Fibroblast of villous mesenchyme (primary cell): ENCODE results near the gene HOOK1. TPM values are rescaled to one million over a fixed set of nuclear protein-coding genes. Genes with fewer than 3 reads are reported as not detected.
"Not testable (repeated sequence)": the region's sequence is repeated elsewhere in the genome, so short reads cannot be mapped to it uniquely, and the experiment has no call there.

Source experiments
- DNase-seq: peaks from one replicate; pipeline ENCODE4 v3.0.0-alpha.2; 2010; ENCODE audit warnings: low read depth
- H3K4me3 ChIP-seq: 2 replicates; pipeline ENCODE4 v1.5.1; 2011; ENCODE audit warnings: low read depth, mild to moderate bottlenecking, low read length
- total RNA-seq: library from RNA; depleted of rRNA; stranded (reverse); fragments of >200 nt; gene quantifications from 2 replicates; pipeline ENCODE4 v1.2.3, GENCODE V29; 2012
- TF ChIP-seq, protein P1 (sequence below): IDR thresholded peaks from 2 replicates; pipeline ENCODE4 v1.5.1; 2012; ENCODE audit warnings: low read depth, mild to moderate bottlenecking, low read length; ENCODE audit not compliant: insufficient read depth

The HOOK1 gene
- total RNA-seq, 1 donor = not detected

DNA sequence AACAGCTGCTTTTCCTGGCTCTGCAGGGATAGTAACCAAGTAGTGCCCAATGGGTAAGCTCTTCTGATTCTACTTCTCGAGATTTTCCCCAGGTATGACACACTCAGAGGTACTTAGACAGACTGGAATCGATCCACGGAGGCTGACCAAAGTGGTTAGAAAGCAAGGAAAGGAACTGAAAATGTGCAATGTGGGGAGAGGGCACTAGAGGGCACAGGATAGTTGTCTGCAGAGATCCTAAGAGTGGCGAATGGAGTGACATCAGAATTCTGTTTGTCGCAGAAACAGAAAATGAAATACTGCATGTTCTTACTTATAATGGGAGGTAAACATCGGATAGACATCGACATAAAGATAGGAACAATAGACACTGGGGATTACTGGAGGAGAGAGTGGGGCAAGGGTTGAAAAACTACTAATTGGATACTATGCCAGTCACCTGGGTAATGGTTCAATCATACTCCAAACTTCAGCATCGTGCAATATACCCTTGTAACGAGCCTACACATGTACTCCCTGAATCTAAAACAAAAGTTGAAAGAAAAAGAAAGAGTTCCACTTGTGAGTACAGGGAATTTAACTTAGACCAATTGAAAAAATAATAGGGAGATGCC, 88.5 kb downstream of the HOOK1 start:
- TF ChIP-seq, protein P1, sequence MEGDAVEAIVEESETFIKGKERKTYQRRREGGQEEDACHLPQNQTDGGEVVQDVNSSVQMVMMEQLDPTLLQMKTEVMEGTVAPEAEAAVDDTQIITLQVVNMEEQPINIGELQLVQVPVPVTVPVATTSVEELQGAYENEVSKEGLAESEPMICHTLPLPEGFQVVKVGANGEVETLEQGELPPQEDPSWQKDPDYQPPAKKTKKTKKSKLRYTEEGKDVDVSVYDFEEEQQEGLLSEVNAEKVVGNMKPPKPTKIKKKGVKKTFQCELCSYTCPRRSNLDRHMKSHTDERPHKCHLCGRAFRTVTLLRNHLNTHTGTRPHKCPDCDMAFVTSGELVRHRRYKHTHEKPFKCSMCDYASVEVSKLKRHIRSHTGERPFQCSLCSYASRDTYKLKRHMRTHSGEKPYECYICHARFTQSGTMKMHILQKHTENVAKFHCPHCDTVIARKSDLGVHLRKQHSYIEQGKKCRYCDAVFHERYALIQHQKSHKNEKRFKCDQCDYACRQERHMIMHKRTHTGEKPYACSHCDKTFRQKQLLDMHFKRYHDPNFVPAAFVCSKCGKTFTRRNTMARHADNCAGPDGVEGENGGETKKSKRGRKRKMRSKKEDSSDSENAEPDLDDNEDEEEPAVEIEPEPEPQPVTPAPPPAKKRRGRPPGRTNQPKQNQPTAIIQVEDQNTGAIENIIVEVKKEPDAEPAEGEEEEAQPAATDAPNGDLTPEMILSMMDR = peak; percentile 56
- H3K4me3 ChIP-seq = no peak overlapping the region
- DNase-seq = peak; percentile 4

DNA sequence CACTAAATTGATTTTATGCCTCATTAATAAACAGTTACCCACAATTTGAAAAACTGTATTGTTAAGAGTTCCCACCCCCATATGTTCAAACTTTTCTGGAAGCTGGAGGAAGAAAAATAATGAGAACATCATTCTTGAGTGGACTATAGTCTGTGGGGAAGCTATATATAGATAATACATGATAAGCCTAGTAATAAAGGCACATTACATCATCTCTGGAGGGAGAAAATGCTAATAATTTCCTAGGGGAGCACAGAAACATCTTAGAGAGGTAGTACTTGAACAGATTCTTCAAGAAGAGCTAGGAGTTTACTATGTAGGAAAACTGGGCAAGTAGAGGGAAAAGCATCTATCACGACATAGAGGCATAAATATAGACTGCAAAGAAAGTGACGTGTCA, 92.2 kb downstream of the HOOK1 start:
- H3K4me3 ChIP-seq = no peak overlapping the region
- DNase-seq = no peak
- TF ChIP-seq, protein P1 = no peak

DNA sequence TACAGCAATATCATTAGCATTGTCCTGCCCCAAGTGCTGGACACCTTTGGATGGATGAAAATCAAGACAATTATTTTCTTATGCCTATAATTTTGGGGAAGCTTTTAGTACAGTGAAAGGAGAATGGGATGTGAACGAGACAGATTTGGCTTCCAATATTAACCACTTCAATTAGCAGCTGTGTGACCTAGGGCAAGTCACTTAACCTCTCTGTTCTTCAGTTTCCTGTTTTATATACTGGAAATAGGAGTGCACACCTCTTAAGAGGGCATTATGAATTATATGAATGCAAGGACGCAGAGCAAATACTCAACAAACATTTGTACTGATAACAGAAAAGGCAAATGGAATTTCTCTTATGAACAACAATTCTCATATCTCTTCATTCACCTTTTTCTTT, 93.3 kb downstream of the HOOK1 start:
- DNase-seq = no peak
- H3K4me3 ChIP-seq = no peak overlapping the region
- TF ChIP-seq, protein P1 = no peak

DNA sequence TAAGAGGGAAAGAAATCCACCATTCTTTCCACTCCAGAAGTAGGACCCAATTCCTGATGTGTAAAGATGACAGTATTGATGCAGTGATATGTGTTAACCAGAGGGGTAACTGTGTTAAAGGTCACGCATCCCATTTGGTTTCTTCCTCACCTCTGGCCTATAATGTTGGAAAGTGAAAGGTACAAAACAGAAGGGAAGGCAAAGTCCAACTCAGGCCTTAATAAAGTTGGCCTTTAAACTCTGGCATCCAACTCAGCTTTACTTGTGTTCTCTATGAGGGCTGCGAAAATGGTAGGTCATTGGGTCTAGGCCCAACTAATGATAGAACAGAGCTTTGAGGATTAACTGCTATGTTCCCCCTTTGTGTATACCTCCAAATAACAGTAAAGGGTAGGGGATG, 93.9 kb downstream of the HOOK1 start:
- DNase-seq = no peak
- TF ChIP-seq, protein P1 = no peak
- no peak overlapping the region for H3K4me3 ChIP-seq

DNA sequence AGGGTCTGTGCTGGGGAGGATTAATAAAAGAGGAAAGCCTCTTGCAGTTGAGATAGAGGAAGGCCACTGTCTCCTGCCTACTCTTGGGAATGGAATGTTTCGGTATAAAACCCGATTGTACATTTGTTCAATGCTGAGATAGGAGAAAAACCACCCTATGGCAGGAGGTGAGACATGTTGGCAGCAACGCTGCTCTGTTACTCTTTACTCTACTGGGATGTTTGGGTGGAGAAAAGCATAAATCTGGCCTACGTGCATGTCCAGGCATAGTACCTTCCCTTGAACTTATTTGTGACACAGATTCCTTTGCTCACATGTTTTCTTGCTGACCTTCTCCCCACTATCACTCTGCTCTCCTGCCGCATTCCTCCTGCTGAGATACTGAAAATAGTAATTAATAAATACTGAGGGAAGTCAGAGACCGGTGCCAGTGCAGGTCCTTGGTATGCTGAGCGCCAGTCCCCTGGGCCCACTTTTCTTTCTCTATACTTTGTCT, 100.1 kb downstream of the HOOK1 start:
- H3K4me3 ChIP-seq, DNase-seq: not testable (repeated sequence)

DNA sequence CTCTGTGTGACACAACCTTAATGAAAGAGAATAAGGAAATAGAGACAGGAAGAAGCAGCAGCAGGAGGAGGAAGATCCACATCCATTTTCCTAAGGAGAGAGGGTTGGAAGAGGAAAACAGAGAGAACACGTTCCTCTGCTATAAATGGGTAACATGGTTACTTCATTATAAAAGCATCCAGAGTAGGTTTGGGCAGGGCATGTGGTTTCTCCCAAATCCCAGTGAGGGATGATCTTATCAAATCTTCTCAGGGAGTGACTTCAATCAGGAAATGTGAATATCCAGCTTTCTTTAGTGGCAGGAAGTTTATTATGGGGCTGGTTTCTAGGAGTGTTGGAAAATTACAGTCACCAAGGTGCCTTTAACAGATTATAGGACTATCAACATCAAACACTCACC, 100.8 kb downstream of the HOOK1 start:
- no peak overlapping the region for H3K4me3 ChIP-seq
- DNase-seq = no peak
- TF ChIP-seq, protein P1 = no peak

DNA sequence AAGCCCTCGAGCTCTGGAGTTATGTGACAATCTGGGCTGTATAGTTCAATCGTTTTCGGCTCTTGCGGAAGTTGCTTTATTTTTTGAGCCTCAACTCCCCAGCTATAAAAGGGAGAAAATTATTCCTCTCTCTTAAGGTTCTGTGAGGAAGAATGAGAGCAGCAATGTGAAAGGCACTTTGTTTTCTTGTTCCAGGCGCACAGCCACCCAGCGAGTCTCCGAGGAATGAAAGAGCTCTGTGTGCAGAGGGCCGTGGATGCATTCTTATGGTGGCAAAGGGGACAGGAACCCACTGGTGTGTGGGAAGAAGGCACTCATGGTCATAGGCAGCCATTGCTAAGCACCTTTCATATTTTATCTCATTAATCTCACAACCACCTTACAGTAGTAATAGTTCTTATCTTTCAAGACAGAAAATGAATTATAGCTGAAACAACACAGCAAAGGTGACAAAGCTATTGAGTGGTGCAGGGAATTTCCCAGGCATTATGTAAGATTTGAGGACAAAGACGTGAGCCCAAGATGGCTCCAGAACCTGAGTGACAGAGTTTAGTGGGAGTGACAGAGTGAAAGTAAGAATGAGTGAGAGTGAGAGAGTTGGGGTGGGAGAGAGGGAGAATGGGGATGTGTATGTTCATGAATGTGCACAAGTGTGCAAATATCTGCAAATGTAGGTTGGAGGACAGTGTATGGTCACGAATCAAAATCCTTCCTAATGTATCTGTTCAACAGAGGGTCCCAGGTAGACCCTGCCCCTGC, 102.5 kb downstream of the HOOK1 start:
- TF ChIP-seq, protein P1 = no peak
- no peak for DNase-seq
- no peak overlapping the region for H3K4me3 ChIP-seq
